ENCODE results near the gene MAGEA9B. TPM values are rescaled to one million over a fixed set of nuclear protein-coding genes. Genes with fewer than 3 reads are reported as not detected.
"Not testable (repeated sequence)": the region's sequence is repeated elsewhere in the genome, so short reads cannot be mapped to it uniquely, and the experiment has no call there.

Gene MAGEA9B
- total RNA-seq, 1 donor from 2014 or later = not detected

DNA sequence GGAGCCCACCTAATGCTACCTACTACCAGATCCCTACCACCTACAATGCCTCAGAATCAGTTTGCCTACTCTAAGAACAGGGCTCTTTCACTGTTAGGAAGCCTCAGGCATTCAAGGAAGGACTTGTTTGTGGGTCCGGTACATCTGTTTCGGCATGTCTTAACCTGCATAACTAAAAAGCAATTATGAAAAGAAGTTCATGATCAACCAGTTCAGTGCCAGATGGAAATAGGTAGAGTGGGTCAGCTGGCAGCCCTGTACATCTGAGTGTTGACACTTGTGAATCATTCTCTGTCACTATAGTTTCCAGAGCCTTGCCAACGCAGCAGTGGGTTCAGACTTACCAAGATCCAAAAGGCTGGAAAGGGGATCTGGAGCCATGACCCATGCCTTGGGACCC lies 41.0 kb upstream of the MAGEA9B start:
- Histone ChIP-seq H2AFZ (replicated peaks) (no peak overlapping the region), H4K20me1 (ENCODE audit: low read depth) (peaks cover 18% of the 10 kb centered on the region), H3K9ac (no peak overlapping the region), H3K4me2 (no peak overlapping the region), H3K79me2 (ENCODE audit: low read depth) (peaks cover 29% of the 10 kb centered on the region), H3K27ac (no peak overlapping the region), H3K4me1 (no peaks in the 10 kb centered on the region), H3K9me3 (ENCODE audit: low read depth) (no peaks in the 10 kb centered on the region), H3K4me3 (no peak overlapping the region), H3F3A (ENCODE audit: low read depth) (no peaks in the 10 kb centered on the region), H3K27me3 (peaks cover 15% of the 10 kb centered on the region), H3K36me3 (no peaks in the 10 kb centered on the region)
- no peak for DNase-seq (ENCODE audit: low spot score)
- TF ChIP-seq, protein P1, sequence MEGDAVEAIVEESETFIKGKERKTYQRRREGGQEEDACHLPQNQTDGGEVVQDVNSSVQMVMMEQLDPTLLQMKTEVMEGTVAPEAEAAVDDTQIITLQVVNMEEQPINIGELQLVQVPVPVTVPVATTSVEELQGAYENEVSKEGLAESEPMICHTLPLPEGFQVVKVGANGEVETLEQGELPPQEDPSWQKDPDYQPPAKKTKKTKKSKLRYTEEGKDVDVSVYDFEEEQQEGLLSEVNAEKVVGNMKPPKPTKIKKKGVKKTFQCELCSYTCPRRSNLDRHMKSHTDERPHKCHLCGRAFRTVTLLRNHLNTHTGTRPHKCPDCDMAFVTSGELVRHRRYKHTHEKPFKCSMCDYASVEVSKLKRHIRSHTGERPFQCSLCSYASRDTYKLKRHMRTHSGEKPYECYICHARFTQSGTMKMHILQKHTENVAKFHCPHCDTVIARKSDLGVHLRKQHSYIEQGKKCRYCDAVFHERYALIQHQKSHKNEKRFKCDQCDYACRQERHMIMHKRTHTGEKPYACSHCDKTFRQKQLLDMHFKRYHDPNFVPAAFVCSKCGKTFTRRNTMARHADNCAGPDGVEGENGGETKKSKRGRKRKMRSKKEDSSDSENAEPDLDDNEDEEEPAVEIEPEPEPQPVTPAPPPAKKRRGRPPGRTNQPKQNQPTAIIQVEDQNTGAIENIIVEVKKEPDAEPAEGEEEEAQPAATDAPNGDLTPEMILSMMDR (IDR thresholded peaks at IDR 0.05) = no peak
- no peak for TF ChIP-seq EZH2phosphoT487 (IDR thresholded peaks at IDR 0.05)
- no peak for TF ChIP-seq EZH2 (IDR thresholded peaks at IDR 0.05)
- H3K4me3 Mint-ChIP-seq = no peak overlapping the region
- H3K27me3 Mint-ChIP-seq (ENCODE audit: insufficient read depth, low read depth) = peaks cover 6% of the 10 kb centered on the region
- no peaks in the 10 kb centered on the region for H3K36me3 Mint-ChIP-seq
- peaks cover 8% of the 10 kb centered on the region for H3K9me3 Mint-ChIP-seq
- peaks cover 13% of the 10 kb centered on the region for H3K4me1 Mint-ChIP-seq
- no peak overlapping the region for H3K27ac Mint-ChIP-seq

DNA sequence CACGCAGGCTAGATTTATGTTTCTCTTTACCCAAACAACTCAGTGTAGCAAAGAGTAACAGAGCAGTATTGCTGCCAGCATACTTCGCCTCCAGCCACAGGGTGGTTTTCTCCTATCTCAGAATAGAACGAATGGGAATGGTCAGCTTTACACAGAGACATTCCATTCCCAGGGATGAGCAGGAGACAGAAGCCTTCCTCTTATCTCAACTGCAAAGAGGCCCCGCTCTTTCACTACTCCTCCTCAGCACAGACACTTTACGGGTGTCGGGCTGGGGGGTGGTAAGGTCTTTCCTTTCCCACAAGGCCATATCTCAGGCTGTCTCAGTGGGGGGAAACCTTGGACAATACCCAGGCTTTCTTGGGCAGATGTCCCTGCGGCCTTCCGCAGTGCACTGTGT lies 39.6 kb upstream of the MAGEA9B start:
- not testable (repeated sequence) for H3K36me3 ChIP-seq; H3K4me3 Mint-ChIP-seq; H3K9ac ChIP-seq; H3K36me3 Mint-ChIP-seq; H3K27ac Mint-ChIP-seq; H3K27me3 Mint-ChIP-seq (ENCODE audit: insufficient read depth, low read depth); H3K4me2 ChIP-seq; H3F3A ChIP-seq (ENCODE audit: low read depth); H3K9me3 ChIP-seq (ENCODE audit: low read depth); H3K27me3 ChIP-seq; H3K4me1 Mint-ChIP-seq; H3K9me3 Mint-ChIP-seq; H3K27ac ChIP-seq; H3K4me3 ChIP-seq; DNase-seq (ENCODE audit: low spot score); H2AFZ ChIP-seq (replicated peaks); H3K4me1 ChIP-seq
- peaks cover 41% of the 10 kb centered on the region for H3K79me2 ChIP-seq (ENCODE audit: low read depth)
- peaks cover 18% of the 10 kb centered on the region for H4K20me1 ChIP-seq (ENCODE audit: low read depth)

DNA sequence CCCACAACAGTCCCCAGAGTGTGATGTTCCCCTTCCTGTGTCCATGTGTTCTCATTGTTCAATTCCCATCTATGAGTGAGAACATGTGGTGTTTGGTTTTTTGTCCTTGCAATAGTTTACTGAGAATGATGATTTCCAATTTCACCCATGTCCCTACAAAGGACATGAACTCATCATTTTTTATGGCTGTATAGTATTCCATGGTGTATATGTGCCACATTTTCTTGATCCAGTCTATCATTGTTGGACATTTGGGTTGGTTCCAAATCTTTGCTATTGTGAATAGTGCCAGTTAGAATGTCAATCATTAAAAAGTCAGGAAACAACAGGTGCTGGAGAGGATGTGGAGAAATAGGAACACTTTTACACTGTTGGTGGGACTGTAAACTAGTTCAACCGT lies 32.4 kb upstream of the MAGEA9B start:
- H3K36me3 ChIP-seq; H3K9me3 Mint-ChIP-seq; H3K9ac ChIP-seq; H3K27me3 ChIP-seq; H4K20me1 ChIP-seq (ENCODE audit: low read depth); H3K4me3 ChIP-seq; H3K4me2 ChIP-seq; H3K27ac ChIP-seq; DNase-seq (ENCODE audit: low spot score); H2AFZ ChIP-seq (replicated peaks); H3K4me1 Mint-ChIP-seq; H3K4me3 Mint-ChIP-seq; H3K36me3 Mint-ChIP-seq; H3K9me3 ChIP-seq (ENCODE audit: low read depth); H3K27ac Mint-ChIP-seq; H3K27me3 Mint-ChIP-seq (ENCODE audit: insufficient read depth, low read depth); H3K4me1 ChIP-seq; H3F3A ChIP-seq (ENCODE audit: low read depth): not testable (repeated sequence)
- peaks cover 32% of the 10 kb centered on the region for H3K79me2 ChIP-seq (ENCODE audit: low read depth)

DNA sequence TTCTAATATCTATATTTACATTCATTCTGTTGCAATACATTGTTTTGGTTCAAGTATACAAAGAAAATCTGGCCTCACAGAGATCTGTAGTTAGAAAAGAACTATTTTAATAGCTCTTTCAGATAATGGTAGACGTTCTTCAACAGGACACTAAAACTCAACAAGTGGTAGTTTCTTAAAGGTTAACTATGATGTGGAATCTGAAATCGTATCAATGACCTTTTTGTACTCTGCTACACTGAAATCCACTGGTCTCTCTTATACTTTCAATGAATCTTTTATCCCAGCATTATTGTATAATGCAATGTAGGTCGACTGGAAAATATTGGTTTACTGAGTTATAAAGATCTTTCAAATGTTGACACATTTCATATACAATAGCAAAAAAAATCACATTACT lies 31.6 kb upstream of the MAGEA9B start:
- Histone ChIP-seq H3K36me3 (no peaks in the 10 kb centered on the region), H4K20me1 (ENCODE audit: low read depth) (no peaks in the 10 kb centered on the region), H3K4me1 (no peaks in the 10 kb centered on the region), H3K27me3 (no peaks in the 10 kb centered on the region), H3K79me2 (ENCODE audit: low read depth) (peaks cover 40% of the 10 kb centered on the region), H3K9ac (no peak overlapping the region), H2AFZ (replicated peaks) (no peak overlapping the region), H3K4me2 (no peak overlapping the region), H3F3A (ENCODE audit: low read depth) (no peaks in the 10 kb centered on the region), H3K27ac (no peak overlapping the region), H3K4me3 (no peak overlapping the region), H3K9me3 (ENCODE audit: low read depth) (no peaks in the 10 kb centered on the region)
- Mint-ChIP-seq H3K4me3 (no peak overlapping the region), H3K27ac (no peak overlapping the region), H3K9me3 (peaks cover 2% of the 10 kb centered on the region), H3K36me3 (no peaks in the 10 kb centered on the region), H3K27me3 (ENCODE audit: insufficient read depth, low read depth) (no peaks in the 10 kb centered on the region), H3K4me1 (no peaks in the 10 kb centered on the region)
- TF ChIP-seq EZH2phosphoT487 (IDR thresholded peaks at IDR 0.05) (no peak), EZH2 (IDR thresholded peaks at IDR 0.05) (no peak)
- TF ChIP-seq, protein P1 (IDR thresholded peaks at IDR 0.05) = no peak
- no peak for DNase-seq (ENCODE audit: low spot score)

Data from neural progenitor cell (in vitro differentiated cells).